RWPE1 (cell line): ENCODE measurements around the gene AUTS2.

Experiments
- CTCF ChIA-PET: fragments of 350-600 bp; sonication (Branson Sonifier 250); formaldehyde crosslinking; extraction: SDS; loops from one replicate; lab custom pipeline; 2021; lab: Yijun Ruan, JAX
- POLR2A ChIA-PET: fragments of 400-600 bp; formaldehyde crosslinking; extraction: SDS; loops from one replicate; lab custom pipeline; 2020; ENCODE audit warnings: antibody characterized with exemption; ENCODE audit not compliant: low non-redundant PET; lab: Yijun Ruan, JAX
- DNase-seq: peaks from one replicate; pipeline ENCODE4 v3.0.0; 2012; ENCODE audit warnings: low spot score
- H3K27ac ChIP-seq: fragments of 450-650 bp; 2 replicates; pipeline ENCODE4 v1.5.1; 2017
- TF ChIP-seq, protein P1 (sequence below): fragments of 450-650 bp; conservative IDR thresholded peaks from 2 replicates; pipeline ENCODE4 v1.5.1; 2017; ENCODE audit warnings: low read depth, mild to moderate bottlenecking

Gene AUTS2

DNA sequence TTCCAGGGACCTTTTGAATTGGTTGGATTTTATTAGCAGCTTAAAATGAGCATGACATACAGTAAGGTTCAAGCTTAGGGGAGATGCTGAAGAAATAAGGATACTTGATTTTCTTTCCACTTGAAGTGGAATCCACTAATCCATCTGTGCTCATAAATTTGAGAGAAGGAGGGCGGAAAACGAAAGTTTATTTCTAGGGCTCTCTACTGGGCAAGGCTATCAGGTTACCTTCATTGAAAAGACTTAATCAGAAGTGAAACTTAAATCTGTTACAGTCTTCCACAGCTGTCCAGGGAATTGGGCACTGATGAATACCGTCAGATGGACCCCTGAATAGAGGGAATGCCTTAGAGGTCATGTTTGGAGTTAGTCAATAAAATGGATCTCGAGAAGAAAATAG, 21.8 kb downstream of the AUTS2 start:
- TF ChIP-seq, protein P1, sequence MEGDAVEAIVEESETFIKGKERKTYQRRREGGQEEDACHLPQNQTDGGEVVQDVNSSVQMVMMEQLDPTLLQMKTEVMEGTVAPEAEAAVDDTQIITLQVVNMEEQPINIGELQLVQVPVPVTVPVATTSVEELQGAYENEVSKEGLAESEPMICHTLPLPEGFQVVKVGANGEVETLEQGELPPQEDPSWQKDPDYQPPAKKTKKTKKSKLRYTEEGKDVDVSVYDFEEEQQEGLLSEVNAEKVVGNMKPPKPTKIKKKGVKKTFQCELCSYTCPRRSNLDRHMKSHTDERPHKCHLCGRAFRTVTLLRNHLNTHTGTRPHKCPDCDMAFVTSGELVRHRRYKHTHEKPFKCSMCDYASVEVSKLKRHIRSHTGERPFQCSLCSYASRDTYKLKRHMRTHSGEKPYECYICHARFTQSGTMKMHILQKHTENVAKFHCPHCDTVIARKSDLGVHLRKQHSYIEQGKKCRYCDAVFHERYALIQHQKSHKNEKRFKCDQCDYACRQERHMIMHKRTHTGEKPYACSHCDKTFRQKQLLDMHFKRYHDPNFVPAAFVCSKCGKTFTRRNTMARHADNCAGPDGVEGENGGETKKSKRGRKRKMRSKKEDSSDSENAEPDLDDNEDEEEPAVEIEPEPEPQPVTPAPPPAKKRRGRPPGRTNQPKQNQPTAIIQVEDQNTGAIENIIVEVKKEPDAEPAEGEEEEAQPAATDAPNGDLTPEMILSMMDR = no peak
- H3K27ac ChIP-seq = no peak overlapping the region
- DNase-seq = no peak
- ChIA-PET CTCF (no interaction called here), POLR2A (no interaction called here)

DNA sequence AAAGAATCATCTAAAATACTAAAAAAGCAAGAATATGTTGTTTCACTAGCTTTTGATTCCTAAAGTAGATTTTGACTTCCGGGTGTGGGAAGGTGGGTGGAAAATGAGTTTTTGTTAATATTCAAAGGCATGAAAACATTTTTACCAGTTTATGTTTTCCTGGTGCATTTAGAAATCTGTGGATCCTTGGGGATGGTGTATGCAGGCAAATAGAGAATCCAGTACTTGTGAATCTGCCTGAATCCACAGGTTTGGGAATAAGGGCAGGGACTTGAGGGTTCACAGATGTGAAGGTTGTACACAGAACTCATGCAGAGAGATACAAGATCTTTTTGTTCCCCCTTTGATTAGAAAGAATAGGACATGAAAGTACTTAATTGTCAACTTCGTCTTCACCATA, 22.4 kb downstream of the AUTS2 start:
- POLR2A ChIA-PET = no interaction called here
- CTCF ChIA-PET = no interaction called here
- DNase-seq = no peak
- H3K27ac ChIP-seq = no peak overlapping the region
- TF ChIP-seq, protein P1 = no peak

DNA sequence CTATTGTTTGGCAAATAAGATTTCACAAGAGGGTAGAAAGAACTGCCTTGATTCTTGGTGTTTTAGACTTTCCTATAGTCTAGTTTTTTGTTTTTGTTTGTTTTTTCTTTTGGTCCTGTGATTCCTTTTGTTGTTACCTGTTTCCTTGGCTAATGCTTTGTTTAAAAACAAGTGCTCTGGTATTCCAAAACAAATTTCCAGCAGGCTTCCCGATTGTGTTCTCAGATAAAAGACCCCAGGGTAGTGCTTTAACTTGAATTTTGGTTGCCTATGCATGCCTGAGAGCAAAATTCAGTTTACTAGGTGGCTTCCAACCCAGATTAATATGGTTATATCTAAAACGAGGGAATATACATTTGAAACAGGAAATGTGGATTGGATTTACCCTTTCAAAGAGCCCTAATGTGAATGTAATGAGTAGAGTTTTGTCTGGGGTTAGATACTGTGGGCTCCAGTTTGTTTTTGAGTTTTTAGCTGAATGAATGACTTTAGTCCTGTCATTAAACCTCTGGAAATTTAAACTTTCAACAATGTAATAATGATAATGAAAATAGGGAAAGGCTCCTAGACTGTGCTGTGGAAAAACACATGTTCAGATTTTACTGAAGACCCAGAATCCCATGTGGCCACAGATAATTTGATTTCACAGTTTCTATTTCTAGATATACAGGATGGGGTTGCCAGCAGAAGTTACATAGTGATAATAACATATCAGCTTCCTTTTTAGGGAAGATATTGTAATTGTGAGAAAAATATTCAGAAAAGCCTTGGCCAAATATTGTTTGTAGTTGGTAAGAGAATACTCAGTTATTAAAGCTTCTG, 23.9 kb downstream of the AUTS2 start:
- no peak overlapping the region for H3K27ac ChIP-seq
- TF ChIP-seq, protein P1 = no peak
- POLR2A ChIA-PET = no interaction called here
- CTCF ChIA-PET = no interaction called here
- no peak for DNase-seq

DNA sequence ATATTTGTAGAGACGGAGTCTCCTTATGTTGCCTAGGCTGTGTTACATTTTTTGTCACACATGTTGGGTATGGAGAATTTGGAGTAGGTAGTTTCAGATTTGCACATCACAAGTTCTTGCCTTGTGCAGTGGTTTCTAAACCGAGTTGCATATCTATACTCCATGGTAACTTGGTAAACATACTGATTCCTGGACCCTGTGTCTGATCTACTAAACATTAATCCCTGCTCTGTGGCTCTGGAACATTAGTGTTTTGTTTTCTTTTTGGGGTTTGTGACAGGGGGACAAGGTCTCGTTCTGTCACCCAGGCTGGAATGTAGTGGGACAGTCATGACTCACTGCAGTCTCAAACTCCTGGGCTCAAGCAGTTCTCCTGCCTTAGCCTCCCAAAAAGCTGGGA, 24.7 kb downstream of the AUTS2 start:
- ChIA-PET POLR2A (no interaction called here), CTCF (no interaction called here)
- H3K27ac ChIP-seq = no peak overlapping the region
- TF ChIP-seq, protein P1 = no peak
- DNase-seq = no peak

DNA sequence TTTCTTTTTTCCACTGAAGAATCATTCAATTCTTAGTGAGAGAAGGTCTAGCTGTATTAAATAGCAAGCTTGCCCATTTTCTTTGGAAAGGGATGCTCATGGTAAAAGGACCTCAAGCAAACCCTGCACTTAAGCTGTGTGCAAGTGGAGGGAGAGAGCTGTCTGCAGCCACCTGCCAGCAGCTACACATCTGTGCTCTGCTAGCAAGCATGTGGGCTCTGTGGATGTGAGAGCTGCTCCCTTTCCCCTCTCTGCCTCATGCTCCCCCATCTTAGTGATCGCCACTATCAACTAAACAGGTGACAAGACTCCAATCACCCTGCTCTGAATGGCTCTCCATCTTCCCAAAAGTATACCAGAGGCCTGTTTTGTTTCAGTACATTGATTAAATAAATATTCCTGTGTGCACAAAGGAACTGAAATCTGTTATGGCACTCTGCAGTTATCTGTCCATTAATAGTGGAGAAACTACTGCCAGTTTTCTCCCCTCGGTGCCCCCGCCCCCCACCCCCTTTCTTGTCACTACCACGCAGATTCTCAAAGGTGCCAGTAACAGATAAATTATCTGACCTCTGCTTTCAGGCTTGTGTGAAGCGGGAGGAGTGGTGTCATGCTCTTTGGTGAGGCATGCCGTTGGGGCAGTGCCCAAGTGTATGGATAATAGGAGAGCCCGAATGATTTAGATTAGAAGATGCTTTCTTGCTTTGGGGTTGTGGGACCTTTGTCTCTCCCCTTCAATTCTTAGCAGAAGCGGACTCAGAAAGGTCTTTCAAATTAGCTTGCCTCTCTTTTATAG, 26.4 kb downstream of the AUTS2 start:
- H3K27ac ChIP-seq = no peak overlapping the region
- ChIA-PET CTCF (no interaction called here), POLR2A (no interaction called here)
- DNase-seq = no peak
- TF ChIP-seq, protein P1 = no peak

DNA sequence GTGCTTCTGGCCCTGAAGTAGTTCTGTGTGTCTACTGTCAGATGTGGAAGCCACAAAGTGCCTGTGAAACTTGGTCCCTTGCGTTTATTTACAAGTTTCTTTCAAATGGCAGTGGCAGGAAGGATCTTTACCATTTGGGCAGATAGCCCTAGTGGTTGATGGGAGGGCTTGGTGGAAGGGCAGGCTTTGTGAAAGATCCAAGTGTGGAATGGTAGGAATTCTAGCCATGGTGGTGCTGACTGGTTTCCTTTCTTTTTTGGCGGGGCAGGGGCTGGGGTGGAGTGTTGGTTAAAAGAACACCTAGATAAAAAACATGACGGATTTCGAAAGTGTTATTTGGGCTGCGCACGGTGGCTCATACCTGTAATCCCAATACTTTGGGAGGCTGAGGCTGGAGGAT, 27.0 kb downstream of the AUTS2 start:
- TF ChIP-seq, protein P1 = no peak
- POLR2A ChIA-PET = no interaction called here
- H3K27ac ChIP-seq = no peak overlapping the region
- CTCF ChIA-PET = no interaction called here
- no peak for DNase-seq
